C4-2B (cell line): ENCODE results near the gene ZFP36L1.

ENCODE experiments used
- CTCF ChIP-seq: fragments of 450-650 bp; conservative IDR thresholded peaks from 2 replicates; pipeline ENCODE4 v1.5.1; 2017; ENCODE audit warnings: mild to moderate bottlenecking
- ZFX ChIP-seq: fragments of 450-650 bp; IDR thresholded peaks from 2 replicates; pipeline ENCODE4 v1.6.1; 2017

- TF ChIP-seq CTCF, result no peak
- TF ChIP-seq ZFX, result no peak
Observed at GRCh38 chr14:68748691-68749090, 44.2 kb downstream of the ZFP36L1 start.
